Psoas muscle (tissue), 8 donors: ENCODE results near the gene COBL. TPM values are rescaled to one million over a fixed set of nuclear protein-coding genes. Genes with fewer than 3 reads are reported as not detected.
A peak's percentile ranks its signal among the peaks of the same experiment; 100 is the strongest.

Experiments
- ATAC-seq, 4 donors: fragments of 200-7000 bp; cut with Tn5 transposase; one replicate each; pipeline ENCODE4 v1.9.1; 2020; ENCODE audit warnings: moderate library complexity in 3 of 4, mild to moderate bottlenecking in 2 of 4
- DNase-seq, 2 donors: peaks; one replicate each; pipeline ENCODE4 v3.0.0-alpha.2; 2020
- H3K27ac ChIP-seq: fragments of 200-600 bp; one replicate; pipeline ENCODE4 v1.8.0; 2022
- H3K27me3 ChIP-seq, 3 donors: fragments of 200-600 bp in 1 of 3; one replicate each; pipeline versions ENCODE4 v1.6.1 to v1.8.0; 2013 to 2022; ENCODE audit warnings: low read length in 2 of 3, mild to moderate bottlenecking in 2 of 3, moderate library complexity in 1 of 3; ENCODE audit not compliant: insufficient read depth in 3 of 3
- H3K36me3 ChIP-seq, 2 donors: fragments of 200-600 bp in 1 of 2; one replicate each; pipeline versions ENCODE4 v1.6.1 to v1.8.0; 2013 to 2022; ENCODE audit warnings: low read depth in 1 of 2, mild to moderate bottlenecking in 1 of 2, moderate library complexity in 1 of 2; ENCODE audit not compliant: insufficient read depth in 1 of 2
- H3K4me1 ChIP-seq: fragments of 200-600 bp; one replicate; pipeline ENCODE4 v1.8.0; 2022
- H3K4me3 ChIP-seq: fragments of 200-600 bp; one replicate; pipeline ENCODE4 v1.8.0; 2022; ENCODE audit warnings: mild to moderate bottlenecking
- H3K9me3 ChIP-seq: fragments of 200-600 bp; one replicate; pipeline ENCODE4 v1.8.0; 2022
- whole genome bisulfite sequencing, 3 donors: extraction: QIAGEN DNeasy Blood & Tissue Kit; methylation state at CpG; one replicate each; pipeline versions ENCODE4 v1.1.6 to v1.1.7; 2013; 5-methylcytosine and 5-hydroxymethylcytosine counted together
- intact Hi-C, 2 donors: fragments of 100-400 bp; cut with DNase I; formaldehyde crosslinking; loops; one replicate each; pipeline versions ENCODE4 v1.11.0 to v1.14.2; 2022
- polyA plus RNA-seq, 3 donors: library from polyadenylated mRNA; stranded (reverse); fragments of 200-250 nt; gene quantifications; one replicate each; pipeline ENCODE4 v1.2.3, GENCODE V29; 2013
- total RNA-seq, 4 donors: library from RNA; stranded (reverse); fragmentation: NEBNext Ultra II Directional in 2 of 4; extraction: Animal tissue kit (Norgen Biotek cat#: 25700) in 2 of 4; gene quantifications; one replicate each; pipeline versions ENCODE4 v1.2.1 to v1.2.4, GENCODE V29; 2021 to 2023
- TF ChIP-seq, protein P1 (sequence below): fragments of 200-600 bp; IDR thresholded peaks from one replicate; pipeline ENCODE4 v1.8.0; 2022; ENCODE audit warnings: antibody characterized with exemption
- donor health status: healthy with polysubstance abuse.
- donor health status: DM: no; HTN: no; CAD: no; lungs with moderate emphysema.
- donor health status: Bipolar disorder and iron deficiency.
- donor health status: healthy.
- donor health status: DM: yes; HTN: yes; CAD: no.
- donor health status: DM: no; HTN: no; CAD: no.
- donor health status: DM: no; HTN: no; CAD: no.
- donor health status: DM: yes; HTN: yes; CAD: no.

Gene COBL
- total and polyA plus RNA-seq, 7 donors = 57.5 to 139 (median 115) TPM

DNA sequence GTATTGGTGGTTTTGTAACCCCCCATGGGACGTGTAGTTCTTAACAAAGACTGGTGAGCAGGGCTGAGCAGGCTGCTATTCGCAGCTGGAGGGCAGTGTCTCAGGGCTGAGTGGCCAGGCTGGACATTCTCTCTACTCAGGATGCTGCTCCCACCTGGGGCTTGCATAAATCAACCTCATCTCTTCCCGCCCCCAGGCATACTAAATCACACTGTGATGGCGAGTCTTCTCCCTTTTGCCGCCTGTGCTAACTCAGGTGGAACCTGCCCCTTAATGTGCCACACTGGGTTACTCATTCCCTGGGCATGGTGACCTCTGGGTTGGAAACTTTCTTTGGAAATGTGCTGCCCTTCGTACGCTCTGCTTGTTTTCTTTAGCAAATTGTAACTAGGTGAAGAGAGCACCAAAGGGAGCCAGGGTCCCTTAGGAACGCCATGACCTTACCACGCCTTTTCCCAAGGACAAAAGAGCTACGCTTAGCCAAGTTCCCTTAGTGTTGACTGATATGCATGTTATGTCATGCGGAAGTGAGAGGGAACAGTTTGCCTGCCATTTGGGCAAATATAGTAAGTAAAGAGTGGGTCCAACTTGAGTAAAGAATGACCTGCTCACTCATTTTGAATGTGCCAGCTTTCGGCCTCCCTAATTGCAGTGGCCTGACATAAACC, 40.4 kb upstream of the COBL start:
- Histone ChIP-seq H3K27me3 (no peaks in the 10 kb centered on the region), H3K4me3 (no peak overlapping the region), H3K27ac (no peak overlapping the region), H3K4me1 (no peaks in the 10 kb centered on the region), H3K36me3 (no peaks in the 10 kb centered on the region), H3K9me3 (no peaks in the 10 kb centered on the region)
- intact Hi-C loops = loop anchor here (5.0 to 10.0 kb wide), 2 partner anchors 130 to 132 kb away; no protein-coding TSS in a partner anchor
- WGBS, 3 donors = 68 to 74% (median 72%) methylated on average over 12 of the region's 12 CpGs
- ATAC-seq (peak in 2 of 4 donors; percentile 35 to 37), DNase-seq (no peak)
- TF ChIP-seq, protein P1, sequence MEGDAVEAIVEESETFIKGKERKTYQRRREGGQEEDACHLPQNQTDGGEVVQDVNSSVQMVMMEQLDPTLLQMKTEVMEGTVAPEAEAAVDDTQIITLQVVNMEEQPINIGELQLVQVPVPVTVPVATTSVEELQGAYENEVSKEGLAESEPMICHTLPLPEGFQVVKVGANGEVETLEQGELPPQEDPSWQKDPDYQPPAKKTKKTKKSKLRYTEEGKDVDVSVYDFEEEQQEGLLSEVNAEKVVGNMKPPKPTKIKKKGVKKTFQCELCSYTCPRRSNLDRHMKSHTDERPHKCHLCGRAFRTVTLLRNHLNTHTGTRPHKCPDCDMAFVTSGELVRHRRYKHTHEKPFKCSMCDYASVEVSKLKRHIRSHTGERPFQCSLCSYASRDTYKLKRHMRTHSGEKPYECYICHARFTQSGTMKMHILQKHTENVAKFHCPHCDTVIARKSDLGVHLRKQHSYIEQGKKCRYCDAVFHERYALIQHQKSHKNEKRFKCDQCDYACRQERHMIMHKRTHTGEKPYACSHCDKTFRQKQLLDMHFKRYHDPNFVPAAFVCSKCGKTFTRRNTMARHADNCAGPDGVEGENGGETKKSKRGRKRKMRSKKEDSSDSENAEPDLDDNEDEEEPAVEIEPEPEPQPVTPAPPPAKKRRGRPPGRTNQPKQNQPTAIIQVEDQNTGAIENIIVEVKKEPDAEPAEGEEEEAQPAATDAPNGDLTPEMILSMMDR = no peak

DNA sequence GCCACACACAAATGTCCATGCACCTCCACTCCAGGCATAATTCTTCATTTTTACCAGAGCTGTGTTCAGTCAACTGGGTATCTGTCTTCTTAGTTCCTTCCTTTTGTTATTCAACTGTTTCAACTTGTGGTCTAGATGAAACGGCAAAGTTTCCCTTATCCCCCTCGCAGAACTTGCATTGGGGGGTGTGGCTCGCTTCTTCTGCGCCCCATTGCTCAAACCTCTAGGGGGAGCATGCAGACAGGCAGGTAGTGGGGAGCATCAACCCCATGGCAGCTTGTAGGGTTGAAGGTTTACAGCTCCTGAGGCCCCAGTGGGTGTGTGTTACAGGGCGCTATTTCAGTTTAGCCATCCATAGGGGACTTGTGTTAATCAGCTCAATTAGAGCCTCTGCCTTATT, 38.3 kb upstream of the COBL start:
- 91 to 92% (median 91%) methylated on average over 5 of the region's 5 CpGs for WGBS, 3 donors

DNA sequence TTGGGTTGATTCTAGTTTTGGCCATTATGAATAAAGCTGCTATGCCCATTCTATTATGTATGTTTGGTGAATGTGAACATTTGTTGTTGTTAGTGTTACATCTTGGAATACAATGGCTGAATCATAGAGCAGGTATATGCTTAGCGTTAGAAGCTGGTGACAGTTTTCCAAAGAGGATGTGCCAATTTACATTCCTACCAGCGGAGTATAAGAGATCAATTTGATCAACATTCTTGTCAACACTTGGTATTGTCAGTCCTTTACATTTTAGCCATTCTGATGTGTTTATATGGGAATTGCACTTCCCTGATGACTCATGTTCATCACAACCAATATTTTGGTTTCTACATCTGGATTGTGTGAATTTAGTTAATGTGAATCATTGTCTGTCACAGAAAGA, 37.8 kb upstream of the COBL start:
- DNase-seq (no peak), ATAC-seq (no peak)
- Histone ChIP-seq H3K4me1 (peaks cover 9% of the 10 kb centered on the region), H3K36me3 (no peaks in the 10 kb centered on the region), H3K4me3 (no peak overlapping the region), H3K27me3 (no peaks in the 10 kb centered on the region), H3K27ac (no peak overlapping the region), H3K9me3 (no peaks in the 10 kb centered on the region)
- TF ChIP-seq, protein P1 = no peak
- 95 to 99% (median 96%) methylated on average over 2 of the region's 2 CpGs for WGBS, 3 donors
- intact Hi-C loops = loop anchor here (5.0 to 10.0 kb wide), 2 partner anchors 37 to 130 kb away; partner anchors contain the start of gene COBL (in 1 of the 2)

More for the DNA sequence above, 38.3 kb upstream of the COBL start:
- no peak overlapping the region for H3K27ac ChIP-seq
- intact Hi-C loops = loop anchor here (5.0 to 10.0 kb wide), 3 partner anchors 38 to 130 kb away; partner anchors contain the start of gene COBL (in 1 of the 2)
- TF ChIP-seq, protein P1 = no peak
- no peak for DNase-seq
- no peak for ATAC-seq
- no peak overlapping the region for H3K4me3 ChIP-seq
- no peaks in the 10 kb centered on the region for H3K36me3 ChIP-seq
- H3K27me3 ChIP-seq = no peaks in the 10 kb centered on the region
- no peaks in the 10 kb centered on the region for H3K9me3 ChIP-seq
- peaks cover 8% of the 10 kb centered on the region for H3K4me1 ChIP-seq

DNA sequence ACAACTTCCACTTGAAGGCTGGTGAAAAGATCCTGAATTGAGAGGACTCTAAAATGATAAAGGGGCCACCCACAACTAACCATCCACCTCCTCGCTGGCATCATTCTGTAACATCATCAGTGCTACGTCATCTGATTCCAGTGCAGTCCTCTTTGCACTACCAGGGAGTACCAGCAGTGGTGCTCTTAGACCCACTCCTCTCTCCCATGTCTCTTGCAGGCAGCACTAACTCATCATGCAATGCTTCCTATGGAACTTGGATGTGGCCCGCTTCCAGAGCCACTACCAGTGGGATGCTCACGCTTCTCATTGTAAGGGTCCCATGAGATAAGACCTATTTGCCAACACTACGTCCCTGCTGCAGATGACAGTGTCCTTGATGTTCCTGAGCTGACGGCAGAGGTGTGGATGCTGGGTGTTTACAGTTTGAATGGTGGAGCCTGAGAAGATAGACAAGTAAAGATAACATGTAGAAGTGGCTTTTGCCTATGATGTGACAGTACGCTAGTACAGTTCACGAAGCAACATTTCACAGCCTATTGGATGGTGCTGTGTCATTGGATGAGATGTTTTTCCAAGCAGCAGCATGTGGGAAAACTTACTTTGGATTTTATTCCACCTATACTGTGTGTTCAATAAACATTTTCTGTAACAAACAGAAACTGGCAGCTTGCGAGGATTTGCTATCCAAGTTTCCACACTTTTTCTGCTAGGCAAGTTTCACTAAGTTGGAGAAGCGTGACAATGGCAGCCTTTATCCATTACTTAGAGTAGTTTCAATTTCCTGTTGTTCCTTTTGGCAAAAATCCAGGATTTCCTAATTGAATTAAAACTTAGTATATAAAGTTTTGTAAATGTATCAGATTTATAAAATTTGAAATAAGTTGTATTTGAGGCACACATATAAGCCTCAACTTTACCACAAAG, 35.8 kb upstream of the COBL start:
- no peaks in the 10 kb centered on the region for H3K9me3 ChIP-seq
- peaks cover 9% of the 10 kb centered on the region for H3K4me1 ChIP-seq
- H3K4me3 ChIP-seq = no peak overlapping the region
- ATAC-seq = peak in 2 of 4 donors; percentile 34 to 51
- no peaks in the 10 kb centered on the region for H3K27me3 ChIP-seq
- 76 to 78% (median 77%) methylated on average over 10 of the region's 10 CpGs for whole genome bisulfite sequencing, 3 donors
- intact Hi-C loops = loop anchor here (5.0 to 10.0 kb wide), 2 partner anchors 35 to 128 kb away; partner anchors contain the start of gene COBL (in 1 of the 2)
- no peak for DNase-seq
- H3K27ac ChIP-seq = no peak overlapping the region
- no peaks in the 10 kb centered on the region for H3K36me3 ChIP-seq
- TF ChIP-seq, protein P1 = no peak
